WERI-Rb-1 (cell line): ENCODE measurements around the gene IZUMO2.

Experiments
- DNase-seq: peaks from one replicate; pipeline ENCODE4 v3.0.0-alpha.2; 2020
- H3K27ac ChIP-seq: fragments of 250-450 bp; sonication (Bioruptor Pico); 2 replicates; pipeline ENCODE4 v1.5.1; 2020; ENCODE audit warnings: mild to moderate bottlenecking, moderate library complexity
- H3K27me3 ChIP-seq: fragments of 250-450 bp; sonication (Bioruptor Pico); 2 replicates; pipeline ENCODE4 v1.5.1; 2021; ENCODE audit warnings: mild to moderate bottlenecking, low read depth, moderate library complexity; ENCODE audit not compliant: insufficient read depth, severe bottlenecking
- H3K36me3 ChIP-seq: fragments of 250-450 bp; sonication (Bioruptor Pico); 2 replicates; pipeline ENCODE4 v1.5.1; 2020; ENCODE audit warnings: mild to moderate bottlenecking, moderate library complexity
- H3K4me3 ChIP-seq: 2 replicates; pipeline ENCODE4 v1.5.1; 2011; ENCODE audit warnings: low read depth, mild to moderate bottlenecking, control low read depth, low read length
- H3K9me3 ChIP-seq: fragments of 250-450 bp; sonication (Bioruptor Pico); 2 replicates; pipeline ENCODE4 v1.5.1; 2021; ENCODE audit warnings: mild to moderate bottlenecking, moderate library complexity; ENCODE audit not compliant: severe bottlenecking
- CTCF ChIP-seq: IDR thresholded peaks from 2 replicates; pipeline ENCODE4 v1.5.1; 2011; ENCODE audit warnings: low read depth, mild to moderate bottlenecking, control low read depth, inconsistent platforms, low read length

The IZUMO2 gene

GRCh38 chr19:50199259-50199555 is 36.1 kb upstream of the IZUMO2 start:
- Histone ChIP-seq H3K27ac (no peak overlapping the region), H3K4me3 (no peak overlapping the region), H3K9me3 (peaks cover 11% of the 10 kb centered on the region), H3K36me3 (no peaks in the 10 kb centered on the region), H3K27me3 (peaks cover 73% of the 10 kb centered on the region)
- DNase-seq, result no peak
- no peak for TF ChIP-seq CTCF

- DNase-seq, result no peak
- H3K36me3 ChIP-seq, result no peaks in the 10 kb centered on the region
- H3K27ac ChIP-seq, result no peak overlapping the region
- H3K27me3 ChIP-seq, result peaks cover 72% of the 10 kb centered on the region
- no peak overlapping the region for H3K4me3 ChIP-seq
- peaks cover 9% of the 10 kb centered on the region for H3K9me3 ChIP-seq
- no peak for TF ChIP-seq CTCF
Observed at GRCh38 chr19:50198431-50199258, 35.6 kb upstream of the IZUMO2 start.

GRCh38 chr19:50197348-50197747 is 34.3 kb upstream of the IZUMO2 start:
- Histone ChIP-seq H3K27ac (no peak overlapping the region), H3K27me3 (peaks cover 69% of the 10 kb centered on the region), H3K36me3 (no peaks in the 10 kb centered on the region), H3K9me3 (no peaks in the 10 kb centered on the region), H3K4me3 (no peak overlapping the region)
- no peak for TF ChIP-seq CTCF
- no peak for DNase-seq

GRCh38 chr19:50196322-50196932 is 33.3 kb upstream of the IZUMO2 start:
- Histone ChIP-seq H3K9me3 (no peaks in the 10 kb centered on the region), H3K4me3 (no peak overlapping the region), H3K27me3 (peaks cover 69% of the 10 kb centered on the region), H3K27ac (no peak overlapping the region), H3K36me3 (no peaks in the 10 kb centered on the region)
- no peak for TF ChIP-seq CTCF
- no peak for DNase-seq

GRCh38 chr19:50195224-50195623 is 32.1 kb upstream of the IZUMO2 start:
- DNase-seq, result no peak
- TF ChIP-seq CTCF, result no peak
- Histone ChIP-seq H3K36me3 (no peaks in the 10 kb centered on the region), H3K9me3 (no peaks in the 10 kb centered on the region), H3K27me3 (peaks cover 68% of the 10 kb centered on the region), H3K4me3 (no peak overlapping the region), H3K27ac (no peak overlapping the region)
